H1 (cell line): ENCODE results near the gene TMED4. TPM values are rescaled to one million over a fixed set of nuclear protein-coding genes. Genes with fewer than 3 reads are reported as not detected.

ENCODE experiments used
- CTCF ChIA-PET: fragments of 300-600 bp; sonication (Branson Sonifier 250); formaldehyde crosslinking; loops from one replicate; lab custom pipeline; 2021; ENCODE audit not compliant: partially characterized antibody; lab: Charles Lee
- POLR2A ChIA-PET: fragments of 300-600 bp; sonication (Branson Sonifier 250); formaldehyde crosslinking; loops from one replicate; lab custom pipeline; 2021; ENCODE audit warnings: inconsistent platforms; ENCODE audit not compliant: partially characterized antibody; lab: Charles Lee
- DNase-seq, 2 experiments: peaks; one replicate each; pipeline versions ENCODE4 v3.0.0 to v3.0.0-alpha.2; 2010 to 2022; ENCODE audit warnings: low spot score in 2 of 2, low read depth in 1 of 2, mixed read lengths in 1 of 2
- FAIRE-seq: peaks from 2 replicates; lab custom pipeline; 2011; peaks lifted over from hg19 to GRCh38; lab: Jason Lieb, UNC
- H2AFZ ChIP-seq: 2 replicates; pipeline ENCODE4 v1.8.1; 2012; ENCODE audit warnings: low read length, inconsistent platforms
- H2AK5ac ChIP-seq: 2 replicates; pipeline ENCODE4 v1.6.1; 2013; ENCODE audit warnings: low read depth, low read length
- H2BK120ac ChIP-seq: replicated peaks from 2 replicates; pipeline ENCODE3; 2013; ENCODE audit warnings: low read depth, low read length, inconsistent platforms
- H2BK12ac ChIP-seq: 2 replicates; pipeline ENCODE4 v1.6.1; 2013; ENCODE audit warnings: low read depth, low read length
- H2BK15ac ChIP-seq: 2 replicates; pipeline ENCODE4 v1.6.1; 2013; ENCODE audit warnings: low read length
- H2BK20ac ChIP-seq: 2 replicates; pipeline ENCODE4 v1.6.1; 2013; ENCODE audit warnings: low read length
- H2BK5ac ChIP-seq: 2 replicates; pipeline ENCODE4 v1.6.1; 2013; ENCODE audit warnings: low read depth, low read length
- H3K14ac ChIP-seq: 2 replicates; pipeline ENCODE4 v1.6.1; 2013; ENCODE audit warnings: inconsistent platforms; ENCODE audit not compliant: insufficient read length
- H3K18ac ChIP-seq: 2 replicates; pipeline ENCODE4 v1.6.1; 2013; ENCODE audit warnings: low read length; ENCODE audit errors: extremely low read depth
- H3K23ac ChIP-seq: 2 replicates; pipeline ENCODE4 v1.6.1; 2013; ENCODE audit warnings: inconsistent platforms; ENCODE audit not compliant: insufficient read length
- H3K23me2 ChIP-seq: 2 replicates; pipeline ENCODE4 v1.6.1; 2013; ENCODE audit warnings: low read depth, low read length
- H3K27ac ChIP-seq: 2 replicates; pipeline ENCODE4 v1.6.1; 2011; ENCODE audit warnings: low read depth, low read length, inconsistent platforms
- H3K27me3 ChIP-seq, 4 experiments: replicated peaks in 1 of 4; 1 replicate in 1 of 4; 2 replicates in 3 of 4; pipeline versions ENCODE4 v1.6.1 to v1.8.1; 2011 to 2013; ENCODE audit warnings: low read length in 3 of 4, mild to moderate bottlenecking in 3 of 4, inconsistent platforms in 2 of 4, mixed read lengths in 2 of 4, moderate library complexity in 1 of 4; ENCODE audit not compliant: control insufficient read depth in 3 of 4, insufficient read depth in 3 of 4; ENCODE audit errors: extremely low read depth in 1 of 4
- H3K36me3 ChIP-seq, 4 experiments: 2 replicates each; pipeline versions ENCODE4 v1.6.1 to v1.8.1; 2011 to 2013; ENCODE audit warnings: mild to moderate bottlenecking in 4 of 4, low read length in 3 of 4, moderate library complexity in 2 of 4, control low read depth in 1 of 4, inconsistent platforms in 1 of 4; ENCODE audit not compliant: insufficient read depth in 4 of 4, control insufficient read depth in 2 of 4
- H3K4ac ChIP-seq: replicated peaks from 2 replicates; pipeline ENCODE3; 2013; ENCODE audit warnings: low read length, low read depth, mixed read lengths, inconsistent platforms; ENCODE audit not compliant: insufficient read length
- H3K4me1 ChIP-seq, 4 experiments: replicated peaks in 1 of 4; 1 replicate in 1 of 4; 2 replicates in 3 of 4; pipeline versions ENCODE4 v1.6.1 to v1.8.1; 2011 to 2013; ENCODE audit warnings: low read length in 3 of 4, inconsistent platforms in 2 of 4, mixed read lengths in 1 of 4; ENCODE audit not compliant: insufficient read depth in 4 of 4, control insufficient read depth in 3 of 4
- H3K4me2 ChIP-seq, 2 experiments: 2 replicates each; pipeline versions ENCODE4 v1.6.1 to v1.8.1; 2011 to 2013; ENCODE audit warnings: low read depth in 2 of 2, low read length in 2 of 2, control low read depth in 1 of 2, inconsistent platforms in 1 of 2, mild to moderate bottlenecking in 1 of 2; ENCODE audit not compliant: insufficient read depth in 1 of 2
- H3K4me3 ChIP-seq, 4 experiments: fragments of 200-600, 300-600 bp in 1 of 4; sonication (generic), shearing (Covaris generic), sonication (Bioruptor Twin) in 1 of 4; 2 replicates each; pipeline versions ENCODE4 v1.5.1 to v1.8.1; 2011 to 2016; ENCODE audit warnings: low read length in 4 of 4, low read depth in 3 of 4, control low read depth in 2 of 4, inconsistent platforms in 2 of 4, mild to moderate bottlenecking in 2 of 4, mixed read lengths in 1 of 4, moderate library complexity in 1 of 4; ENCODE audit not compliant: insufficient read depth in 2 of 4; ENCODE audit errors: extremely low read depth in 1 of 4
- H3K56ac ChIP-seq: replicated peaks from 2 replicates; pipeline ENCODE3; 2013; ENCODE audit warnings: low read depth, mild to moderate bottlenecking, mixed read lengths, low read length, inconsistent platforms; ENCODE audit not compliant: insufficient read length
- H3K79me1 ChIP-seq: 2 replicates; pipeline ENCODE4 v1.6.1; 2013; ENCODE audit warnings: low read depth, low read length, control low read depth
- H3K79me2 ChIP-seq, 2 experiments: 2 replicates each; pipeline versions ENCODE4 v1.6.1 to v1.8.1; 2012 to 2013; ENCODE audit warnings: low read length in 2 of 2, mild to moderate bottlenecking in 2 of 2, inconsistent platforms in 1 of 2; ENCODE audit not compliant: insufficient read depth in 2 of 2, control insufficient read depth in 1 of 2
- H3K9ac ChIP-seq, 4 experiments: replicated peaks in 1 of 4; 1 replicate in 1 of 4; 2 replicates in 3 of 4; pipeline versions ENCODE4 v1.6.1 to v1.8.1; 2011 to 2013; ENCODE audit warnings: low read depth in 3 of 4, low read length in 3 of 4, control low read depth in 2 of 4, mild to moderate bottlenecking in 2 of 4, moderate library complexity in 2 of 4, inconsistent platforms in 1 of 4; ENCODE audit errors: extremely low read depth in 1 of 4
- H3K9me3 ChIP-seq, 2 experiments: 2 replicates each; pipeline versions ENCODE4 v1.6.1 to v1.8.1; 2012 to 2013; ENCODE audit warnings: mild to moderate bottlenecking in 2 of 2, moderate library complexity in 2 of 2, control low read depth in 1 of 2, inconsistent platforms in 1 of 2, low read depth in 1 of 2, low read length in 1 of 2, mixed read lengths in 1 of 2; ENCODE audit not compliant: insufficient read depth in 2 of 2
- H4K20me1 ChIP-seq, 2 experiments: replicated peaks in 1 of 2; 2 replicates each; pipeline versions ENCODE3 to v1.8.1; 2011 to 2013; ENCODE audit warnings: inconsistent platforms in 2 of 2, low read length in 2 of 2, mild to moderate bottlenecking in 1 of 2; ENCODE audit not compliant: insufficient read depth in 2 of 2, control insufficient read depth in 1 of 2
- H4K5ac ChIP-seq: 2 replicates; pipeline ENCODE4 v1.6.1; 2013; ENCODE audit warnings: low read length, low read depth, mixed read lengths, inconsistent platforms; ENCODE audit not compliant: insufficient read length
- H4K8ac ChIP-seq: 2 replicates; pipeline ENCODE4 v1.8.0; 2013; ENCODE audit warnings: mild to moderate bottlenecking, moderate library complexity, low read length, inconsistent platforms; ENCODE audit not compliant: insufficient read depth; ENCODE audit errors: extremely low read depth
- H4K91ac ChIP-seq: replicated peaks from 2 replicates; pipeline ENCODE3; 2013; ENCODE audit warnings: low read length, mixed read lengths, inconsistent platforms; ENCODE audit not compliant: insufficient read length
- CTCF ChIP-seq, 3 experiments: IDR thresholded peaks; 1 replicate in 2 of 3; 2 replicates in 1 of 3; pipeline versions ENCODE4 v1.5.1 to v1.6.1; 2011; ENCODE audit warnings: low read length in 3 of 3, mild to moderate bottlenecking in 3 of 3, inconsistent platforms in 2 of 3, low read depth in 1 of 3, moderate library complexity in 1 of 3; ENCODE audit not compliant: insufficient read depth in 1 of 3; ENCODE audit errors: control extremely low read depth in 1 of 3
- HDAC2 ChIP-seq, 2 experiments: fragments of 300-600 bp in 1 of 2; sonication (generic) in 1 of 2; IDR thresholded peaks; 2 replicates each; pipeline ENCODE4 v1.6.1; 2011 to 2012; ENCODE audit warnings: low read depth in 2 of 2, low read length in 2 of 2, mild to moderate bottlenecking in 2 of 2, moderate library complexity in 2 of 2, borderline replicate concordance in 1 of 2, inconsistent platforms in 1 of 2
- WGBS, 2 experiments: shearing (Covaris generic) in 1 of 2; methylation state at CpG; one replicate each; pipeline versions ENCODE4 v1.1.6 to v1.1.7; 2013 to 2015; ENCODE audit warnings: low lambda C conversion rate in 2 of 2, mixed read lengths in 2 of 2, inconsistent platforms in 1 of 2, low coverage in 1 of 2, missing lambda C conversion rate in 1 of 2; ENCODE audit not compliant: insufficient replicate concordance in 2 of 2, insufficient coverage in 1 of 2, insufficient read length in 1 of 2; ENCODE audit errors: extremely low coverage in 1 of 2, missing lambda C conversion rate in 1 of 2; 5-methylcytosine and 5-hydroxymethylcytosine counted together
- polyA plus RNA-seq, 7 experiments: library from polyadenylated mRNA; depleted of rRNA in 3 of 7; stranded (reverse) in 5 of 7; unstranded in 2 of 7; fragments of >200 nt in 5 of 7; fragments of 200-250 nt in 2 of 7; gene quantifications; 1 replicate in 5 of 7; 2 replicates in 1 of 7; 4 replicates in 1 of 7; pipeline versions ENCODE4 v1.2.1 to v1.2.3, GENCODE V29; 2011 to 2013; ENCODE audit warnings: missing spikeins in 2 of 7, mixed read lengths in 2 of 7
- total RNA-seq: library from RNA; stranded (reverse); fragmentation: NEBNext Ultra II Directional; extraction: Animal tissue kit (Norgen Biotek cat#: 25700); gene quantifications from 2 replicates; pipeline ENCODE4 v1.2.1, GENCODE V29; 2021

TMED4 gene
- total and polyA plus RNA-seq, 2 of the 8 experiments (the other 6 are each of a cell fraction or from before 2014, with no cell fraction given): 44.9 to 76.7 TPM

GRCh38 chr7:44541876-44542610, 40.0 kb downstream of the TMED4 start:
- WGBS, 2 experiments: 95% methylated on average over 6 of the region's 6 CpGs; no CpG with 5 or more reads in 1 of the 2 experiments
- TF ChIP-seq HDAC2 (IDR thresholded peaks at IDR 0.05; ENCODE audit: borderline replicate concordance in 1 of 2, low read depth in 2 of 2, low read length in 2 of 2) (no peak), CTCF (IDR thresholded peaks at IDR 0.05; ENCODE audit: control extremely low read depth in 1 of 3, insufficient read depth in 1 of 3, low read depth in 1 of 3, low read length in 3 of 3) (0 out of 4 replicates have a peak, but pooled peaks of 1 of the 3 experiments have one; percentile 1)

More at GRCh38 chr7:44541876-44542610, 40.0 kb downstream of the TMED4 start:
- FAIRE-seq (no peak), DNase-seq (no peak)
- Histone ChIP-seq H3K4me3 (no peak overlapping the region), H3K27ac (no peak overlapping the region), H3K23me2 (no peaks in the 10 kb centered on the region), H4K91ac (peak overlapping the region; percentile 35), H3K9me3 (no peaks in the 10 kb centered on the region), H2BK5ac (no peak overlapping the region), H3K79me1 (no peaks in the 10 kb centered on the region), H4K5ac (no peak overlapping the region), H3K4me2 (no peak overlapping the region), H3K36me3 (no peaks in the 10 kb centered on the region), H3K4ac (no peak overlapping the region), H2AK5ac (no peak overlapping the region), H3K23ac (no peak overlapping the region), H3K4me1 (no peaks in the 10 kb centered on the region), H2BK120ac (no peak overlapping the region), H3K27me3 (no peaks in the 10 kb centered on the region), H3K56ac (no peak overlapping the region), H3K9ac (no peak overlapping the region), H2BK15ac (no peak overlapping the region), H2BK20ac (no peak overlapping the region), H4K8ac (0 out of 2 replicates have a peak overlapping the region, but pooled peaks have one; percentile 35), H3K79me2 (no peaks in the 10 kb centered on the region), H3K18ac (no peak overlapping the region), H4K20me1 (no peaks in the 10 kb centered on the region), H3K14ac (no peak overlapping the region), H2BK12ac (no peak overlapping the region), H2AFZ (no peak overlapping the region)
- ChIA-PET CTCF (interaction anchor here (0.6 to 10.0 kb wide), 6 partner anchors 7 to 193 kb away, joined by 3 to 98 read pairs (median 4); no protein-coding TSS in a partner anchor), POLR2A (interaction anchor here (0.8 kb wide), 1 partner anchor 23 kb away, joined by 3 read pairs; no protein-coding TSS in a partner anchor)
